GM19372 (cell line): ENCODE data around the gene APOBEC2.
"Not testable (repeated sequence)": the region's sequence is repeated elsewhere in the genome, so short reads cannot be mapped to it uniquely, and the experiment has no call there.

Experiments used
- ATAC-seq: cut with Tn5 transposase; IDR thresholded peaks from one replicate; pipeline ENCODE4 v1.9.1; 2021; ENCODE audit warnings: mild to moderate bottlenecking, low read depth, moderate library complexity; ENCODE audit not compliant: unreplicated experiment

APOBEC2 gene

DNA sequence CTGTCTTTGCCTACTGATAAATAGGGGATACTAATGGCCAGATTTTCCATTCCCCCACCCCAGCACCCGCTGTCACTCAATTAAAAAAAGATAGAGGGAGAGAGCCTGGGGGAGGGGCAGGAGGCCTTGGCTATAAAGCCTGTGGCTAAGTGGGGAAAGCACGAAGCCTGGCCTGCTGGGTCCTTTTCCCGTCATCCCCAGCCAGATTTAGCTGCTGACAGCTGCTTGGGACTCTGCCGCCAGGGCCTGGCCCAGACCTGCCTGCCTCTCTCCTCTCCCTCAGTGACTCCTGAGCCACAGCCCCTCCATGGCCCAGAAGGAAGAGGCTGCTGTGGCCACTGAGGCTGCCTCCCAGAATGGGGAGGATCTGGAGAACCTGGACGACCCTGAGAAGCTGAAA lies at the start of gene APOBEC2:
APOBEC2 (plus strand) TSS at position 162 of the 400 bp plus-strand sequence; CDS start at position 308, 146 bp downstream.
- no peak for ATAC-seq

- ATAC-seq: not testable (repeated sequence)
Measured at GRCh38 chr6:41006217-41006616, 46.8 kb upstream of the APOBEC2 start.

DNA sequence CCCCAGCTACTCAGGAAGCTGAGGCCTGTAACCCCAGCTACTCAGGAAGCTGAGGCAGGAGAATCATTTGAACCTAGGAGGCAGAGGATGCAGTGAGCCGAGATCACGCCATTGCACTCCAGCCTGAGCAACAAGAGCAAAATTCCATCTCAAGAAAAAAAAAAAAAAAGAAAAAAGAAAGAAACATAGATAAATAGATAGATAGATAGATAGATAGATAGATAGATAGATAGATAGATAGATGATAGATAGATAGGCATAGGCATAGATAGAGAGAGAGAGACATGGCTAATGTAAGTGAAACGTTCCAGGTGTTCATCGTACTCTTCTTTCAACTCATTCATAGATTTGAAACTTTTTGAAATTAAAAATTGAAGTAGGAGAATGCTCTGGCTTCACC lies 46.0 kb upstream of the APOBEC2 start:
- not testable (repeated sequence) for ATAC-seq

GRCh38 chr6:41008011-41008410 lies 45.0 kb upstream of the APOBEC2 start:
- ATAC-seq: no peak

GRCh38 chr6:41009669-41010068 lies 43.3 kb upstream of the APOBEC2 start:
- no peak for ATAC-seq

DNA sequence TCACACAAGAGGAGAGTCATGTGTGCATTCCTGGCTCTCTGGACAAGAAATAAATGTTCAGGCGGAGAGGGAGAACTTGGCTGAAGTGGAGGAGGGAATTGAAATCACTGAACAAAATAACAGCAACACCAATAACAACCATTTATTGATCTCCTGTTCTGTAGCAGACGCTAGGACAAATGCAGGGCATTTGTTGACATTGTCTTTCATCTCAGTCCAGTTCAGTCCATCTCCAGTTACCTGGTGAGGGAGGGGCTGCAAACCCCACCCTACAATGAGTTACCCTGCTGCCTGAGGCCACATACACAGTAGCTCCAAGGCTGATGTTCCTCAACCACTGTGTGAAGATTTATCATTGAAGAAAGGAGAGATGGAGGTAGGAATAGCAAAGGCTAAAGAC lies 41.3 kb upstream of the APOBEC2 start:
- ATAC-seq: no peak

DNA sequence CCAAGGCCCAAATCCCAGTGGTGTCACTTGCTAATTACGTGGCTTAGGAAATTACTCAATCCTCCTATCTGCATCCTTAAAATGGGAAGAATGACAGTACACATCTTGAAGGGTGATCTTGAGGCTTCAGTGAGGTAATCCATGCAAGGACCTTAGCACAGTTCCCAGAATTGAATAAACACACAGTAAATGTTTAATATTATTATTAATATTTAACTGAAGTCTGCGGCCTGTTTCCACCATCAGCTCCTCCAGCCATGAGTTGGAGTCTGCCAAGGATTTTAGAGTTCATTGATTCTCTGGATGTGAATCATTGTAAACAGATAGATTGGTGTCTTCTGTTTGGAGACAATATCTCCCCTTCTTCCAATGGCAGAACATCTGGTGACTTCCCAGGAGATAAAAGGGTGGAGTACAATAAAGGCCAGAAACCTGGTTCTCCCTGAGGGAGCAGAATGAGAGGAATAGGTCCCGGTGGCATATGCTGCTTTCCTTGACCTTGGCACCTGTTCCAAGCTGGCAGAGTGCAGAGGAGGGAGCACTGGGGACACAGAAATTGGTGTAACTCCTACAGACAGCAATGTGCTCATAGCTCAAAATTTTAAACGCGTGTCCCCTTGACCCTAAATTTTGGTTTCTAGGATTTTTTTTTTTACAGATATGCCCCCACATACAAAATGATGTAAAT lies 39.4 kb upstream of the APOBEC2 start:
- ATAC-seq: no peak

DNA sequence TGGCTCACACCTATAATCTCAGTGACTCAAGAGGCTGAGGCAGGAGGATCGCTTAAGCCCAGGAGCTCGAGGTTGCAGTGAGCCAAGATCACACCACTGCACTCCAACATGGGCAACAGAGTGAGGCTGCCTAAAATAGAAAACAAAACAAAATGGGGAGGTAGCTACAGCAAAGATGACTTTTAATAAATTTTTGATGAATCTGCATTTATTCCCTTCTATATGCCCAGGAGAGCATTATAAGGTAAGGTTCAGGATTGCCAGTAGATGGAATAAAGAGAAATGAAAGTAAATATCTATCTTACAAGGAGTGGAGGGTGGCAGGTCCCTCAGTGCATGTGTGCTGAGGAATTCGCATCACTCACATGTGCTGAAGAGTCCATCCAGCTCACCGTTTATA lies 38.2 kb upstream of the APOBEC2 start:
- no peak for ATAC-seq

DNA sequence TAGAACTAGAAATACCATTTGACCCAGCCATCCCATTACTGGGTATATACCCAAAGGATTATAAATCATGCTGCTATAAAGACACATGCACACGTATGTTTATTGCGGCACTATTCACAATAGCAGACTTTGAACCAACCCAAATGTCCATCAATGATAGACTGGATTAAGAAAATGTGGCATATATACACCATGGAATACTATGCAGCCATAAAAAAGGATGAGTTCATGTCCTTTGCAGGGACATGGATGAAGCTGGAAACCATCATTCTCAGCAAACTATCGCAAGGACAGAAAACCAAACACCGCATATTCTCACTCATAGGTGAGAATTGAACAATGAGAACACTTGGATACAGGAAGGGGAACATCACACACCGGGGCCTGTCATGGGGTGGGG lies 37.1 kb upstream of the APOBEC2 start:
- not testable (repeated sequence) for ATAC-seq

GRCh38 chr6:41017663-41018062 lies 35.3 kb upstream of the APOBEC2 start:
- no peak for ATAC-seq

- no peak for ATAC-seq
Measured at GRCh38 chr6:41021832-41022231, 31.2 kb upstream of the APOBEC2 start.

DNA sequence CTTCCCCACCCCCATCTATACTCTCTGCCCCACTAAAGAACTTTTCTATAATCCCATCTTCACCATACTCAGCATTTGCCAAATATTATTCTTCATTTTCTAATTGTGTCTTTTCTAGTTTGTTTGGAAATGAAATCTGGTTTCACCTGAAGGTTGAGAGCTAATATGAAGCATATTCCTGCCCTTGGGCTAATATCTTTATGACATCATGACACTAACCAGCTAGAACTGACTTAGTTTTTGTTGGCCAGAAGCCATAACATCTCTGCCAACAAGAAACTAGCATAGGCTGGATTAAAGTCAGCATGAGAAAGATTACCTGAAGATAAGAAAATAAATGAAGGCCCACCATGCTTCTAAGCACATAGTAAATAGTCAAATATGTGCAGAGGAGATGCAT lies 30.7 kb upstream of the APOBEC2 start:
- no peak for ATAC-seq

DNA sequence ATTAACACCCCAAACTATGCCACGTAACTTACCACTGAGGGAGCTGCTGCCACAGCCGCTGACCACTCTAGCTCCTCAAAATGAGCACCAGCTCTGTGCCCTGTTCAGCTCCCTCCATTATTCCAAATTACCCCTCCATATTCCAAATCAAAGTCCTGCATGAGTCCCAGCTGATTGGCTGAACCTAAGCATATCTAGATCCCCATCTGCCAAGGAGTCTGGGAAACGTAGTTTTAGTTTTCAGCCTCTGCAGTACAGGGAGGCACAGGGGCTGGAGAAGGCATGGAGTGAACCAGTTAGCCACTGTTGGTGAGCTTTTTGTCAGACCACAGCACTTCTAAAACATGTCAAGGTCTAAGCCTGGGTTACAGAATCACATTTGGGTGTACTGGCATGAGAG lies 29.9 kb upstream of the APOBEC2 start:
- ATAC-seq: no peak

DNA sequence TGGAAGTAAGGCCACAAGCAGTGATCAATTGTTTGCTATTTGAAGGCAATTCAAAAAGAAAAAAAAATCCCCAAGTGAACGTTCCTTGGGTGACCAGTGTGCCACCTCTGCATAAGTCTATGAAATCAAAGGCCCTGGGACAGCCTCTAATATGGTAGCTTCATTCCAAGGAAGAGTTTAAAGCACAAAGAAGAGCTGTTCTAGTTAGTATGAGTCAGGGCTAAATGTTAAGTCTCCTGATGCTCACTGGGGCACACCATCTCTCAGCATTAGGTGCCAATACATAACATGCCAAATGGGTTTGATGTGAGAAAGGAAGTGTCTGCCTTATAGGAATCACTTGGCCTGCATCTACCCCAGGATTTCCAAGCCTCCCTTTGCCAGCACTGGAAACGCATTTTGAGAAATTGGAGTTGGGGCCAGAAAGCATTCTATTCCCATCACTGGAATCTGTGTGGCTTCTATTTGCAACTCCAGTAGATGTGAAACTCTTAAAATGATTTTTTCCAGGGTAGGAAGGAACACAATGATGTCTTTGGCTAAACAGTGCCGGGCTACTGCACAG lies 27.0 kb upstream of the APOBEC2 start:
- ATAC-seq: no peak

DNA sequence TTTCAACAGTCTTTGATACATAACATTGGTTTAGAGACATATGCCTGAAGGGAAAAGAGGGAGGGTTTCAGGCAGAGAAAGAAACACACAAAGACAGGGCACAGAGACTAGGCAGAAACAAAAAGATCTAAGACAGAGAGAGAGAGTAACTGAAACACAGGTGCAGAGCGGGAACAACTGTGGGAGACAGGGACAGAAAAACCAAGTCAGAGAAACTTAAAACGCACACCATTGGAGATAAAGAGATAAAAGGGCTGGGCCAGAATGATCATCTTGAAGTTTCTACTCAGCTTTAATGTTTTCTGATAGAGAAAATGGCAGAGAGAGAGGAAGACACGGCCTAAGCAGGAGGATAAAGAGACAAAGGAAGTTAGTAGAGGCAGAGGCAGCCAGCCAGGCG lies 25.8 kb upstream of the APOBEC2 start:
- no peak for ATAC-seq

DNA sequence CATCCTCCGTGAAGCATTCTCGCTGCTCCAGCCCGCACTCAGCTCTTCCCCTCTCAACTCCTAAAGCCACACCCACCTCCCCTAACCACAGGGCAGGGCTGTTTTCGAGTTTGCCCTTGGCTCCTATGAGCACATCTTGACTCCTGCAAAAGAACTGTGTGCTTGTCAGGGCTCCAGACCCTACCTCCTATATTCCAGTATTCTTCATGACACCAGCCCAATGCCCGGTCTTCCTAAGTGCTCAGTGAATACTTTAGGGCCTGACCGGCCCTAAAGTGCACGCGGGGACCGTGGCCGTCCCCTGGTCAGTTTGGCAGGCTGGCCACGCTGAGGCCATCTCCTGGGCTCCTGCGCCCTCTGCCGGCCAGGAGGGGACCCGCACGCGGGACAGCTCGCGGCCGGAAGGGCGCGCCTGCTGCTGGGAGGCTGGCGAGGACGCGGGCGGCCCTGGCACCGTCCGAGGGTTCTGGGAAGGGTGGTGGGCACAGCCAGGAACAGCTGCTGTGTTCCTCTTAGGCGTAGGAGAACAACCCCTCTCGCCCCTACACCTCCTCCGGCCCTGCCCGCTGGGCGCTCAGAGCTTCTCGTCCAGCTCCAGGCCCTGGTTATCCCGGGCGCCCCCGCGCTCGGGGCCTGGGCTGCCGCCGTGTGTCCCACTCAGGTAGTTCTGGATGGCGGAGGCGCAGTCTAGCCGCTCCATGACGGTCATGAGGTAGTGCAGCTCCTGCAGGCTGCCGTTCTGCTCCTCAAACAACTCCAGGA lies 25.0 kb upstream of the APOBEC2 start:
- peak; percentile 88 for ATAC-seq

DNA sequence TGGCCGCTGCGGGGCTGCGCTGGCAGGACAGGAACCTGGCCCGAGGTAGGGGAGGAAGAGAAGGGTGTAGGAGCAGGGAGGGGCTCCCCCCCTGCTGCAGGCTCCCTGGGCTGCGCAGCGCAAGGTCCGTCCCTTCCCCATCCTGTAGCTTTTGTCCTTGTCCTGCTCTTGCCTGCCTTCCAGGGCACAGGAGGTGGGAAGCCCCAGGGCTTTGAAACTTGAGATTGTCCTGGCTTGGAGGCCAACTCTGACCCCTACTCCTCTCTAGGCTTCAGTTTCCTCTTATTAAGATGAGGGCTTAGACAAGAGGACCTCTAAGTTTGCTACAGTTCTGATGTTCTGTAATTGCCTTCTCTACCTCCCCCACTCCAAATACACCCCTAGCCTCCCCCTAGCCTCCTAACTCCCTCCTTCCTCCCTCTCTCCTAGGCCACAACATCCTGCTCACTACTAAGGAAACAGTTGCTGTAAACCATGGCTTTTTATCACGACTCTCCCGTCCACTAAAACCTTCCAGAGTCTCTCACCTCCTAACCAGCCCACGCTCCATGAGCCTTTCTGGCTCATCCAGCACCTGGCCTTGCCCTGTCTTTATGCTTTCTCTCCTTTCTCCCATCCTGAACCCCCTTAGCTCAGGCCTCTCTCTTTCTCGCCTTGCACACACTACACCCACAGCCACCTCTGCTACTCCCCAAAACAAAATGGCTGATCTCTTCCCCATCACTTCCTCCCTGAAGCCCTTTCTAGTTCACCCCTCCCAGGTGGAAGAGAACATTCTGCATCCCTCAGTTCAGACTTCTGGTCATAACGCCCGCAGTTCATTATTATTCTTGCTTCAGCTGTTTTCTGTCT lies 24.2 kb upstream of the APOBEC2 start:
- ATAC-seq: peak; percentile 26

- ATAC-seq: no peak
Measured at GRCh38 chr6:41032830-41033229, 20.2 kb upstream of the APOBEC2 start.

DNA sequence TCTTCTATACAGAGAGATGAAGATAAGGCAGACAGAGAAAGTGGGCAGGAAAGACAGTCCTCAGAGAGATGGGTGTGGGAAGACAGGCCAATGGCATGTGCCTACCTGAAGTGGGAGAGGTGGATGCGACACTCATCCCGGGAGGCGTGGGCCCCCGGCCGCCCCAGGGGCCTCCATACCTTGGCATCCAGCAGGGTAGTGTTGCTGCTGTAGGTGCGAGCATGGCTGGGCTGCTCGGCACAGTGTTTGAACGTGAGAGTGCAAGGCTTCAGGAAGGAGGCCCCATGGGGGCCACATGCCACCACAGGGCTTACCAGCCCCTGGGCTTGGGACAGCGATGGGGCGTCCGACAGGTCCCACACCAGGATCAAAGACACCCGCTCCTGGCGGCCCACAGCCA lies 19.2 kb upstream of the APOBEC2 start:
- no peak for ATAC-seq

DNA sequence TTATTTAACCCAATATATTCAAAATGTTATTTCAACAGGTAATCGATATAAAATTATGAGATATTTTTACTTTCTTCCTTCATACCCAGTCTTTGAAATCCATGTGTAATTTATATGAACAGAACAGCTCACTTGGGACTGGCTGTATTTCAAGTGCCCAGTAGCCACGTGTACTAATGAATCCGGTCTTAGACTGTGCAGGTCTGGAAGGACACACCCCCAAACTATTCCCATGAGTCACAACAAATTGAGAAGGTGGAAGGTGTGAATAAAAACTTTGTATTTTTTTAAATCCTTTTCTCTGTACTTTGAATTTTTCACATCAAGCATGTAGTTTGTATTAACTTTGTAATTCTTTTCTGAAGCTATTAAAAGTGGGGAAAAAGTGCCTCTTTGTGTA lies 16.8 kb upstream of the APOBEC2 start:
- ATAC-seq: no peak

DNA sequence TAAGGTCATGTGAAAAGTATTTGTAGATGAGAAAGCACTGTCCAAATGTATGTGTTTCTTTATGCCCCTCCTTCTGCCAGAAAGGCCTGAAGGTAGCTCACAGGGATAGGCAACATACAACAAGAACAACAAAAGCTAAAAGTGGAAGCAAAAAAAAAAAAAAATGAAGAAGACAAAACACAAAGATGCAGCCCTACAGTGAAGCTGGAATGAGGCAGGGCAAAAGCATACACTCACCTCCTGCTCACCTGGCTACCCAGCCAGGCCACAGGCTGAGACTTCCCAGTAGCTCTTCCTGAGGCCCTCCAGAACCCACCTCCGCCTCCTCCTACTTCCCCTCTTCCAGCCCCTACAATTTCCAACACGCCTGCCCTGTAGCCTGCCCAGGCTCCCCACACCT lies 16.4 kb upstream of the APOBEC2 start:
- no peak for ATAC-seq
